Endothelial cell of umbilical vein (primary cell): ENCODE results near the gene FAM120B. TPM values are rescaled to one million over a fixed set of nuclear protein-coding genes. Genes with fewer than 3 reads are reported as not detected.

ENCODE experiments used
- BruUV-seq: library from RNA; stranded (reverse); fragments of 400-500 nt; replicated peaks from 2 replicates; lab custom pipeline; 2021; lab: Mats Ljungman, UMichigan
- CTCF ChIA-PET: fragments of 300-600, 350-600 bp; sonication (Branson Sonifier 250); formaldehyde crosslinking; loops from one replicate; lab custom pipeline; 2021; ENCODE audit warnings: antibody characterized with exemption, inconsistent platforms; lab: Charles Lee
- POLR2A ChIA-PET: fragments of 300-600, 350-600 bp; sonication (Branson Sonifier 250); formaldehyde crosslinking; loops from one replicate; lab custom pipeline; 2021; ENCODE audit warnings: antibody characterized with exemption, inconsistent platforms; lab: Charles Lee
- DNase-seq: peaks from one replicate; pipeline ENCODE4 v3.0.0-alpha.2; 2011; ENCODE audit warnings: low read depth, low spot score
- FAIRE-seq: peaks from 2 replicates; lab custom pipeline; 2011; peaks lifted over from hg19 to GRCh38; lab: Jason Lieb, UNC
- H2AFZ ChIP-seq: 2 replicates; pipeline ENCODE4 v1.6.0; 2012; ENCODE audit warnings: low read depth, low read length, control low read depth, inconsistent platforms
- H3K27ac ChIP-seq: 2 replicates; pipeline ENCODE4 v1.5.1; 2011; ENCODE audit warnings: low read depth, mild to moderate bottlenecking, control low read depth, low read length, moderate library complexity; ENCODE audit not compliant: insufficient read depth
- H3K27me3 ChIP-seq, 2 experiments: 2 replicates each; pipeline versions ENCODE4 v1.6.0 to v1.6.1; 2011; ENCODE audit warnings: low read length in 2 of 2, mixed read lengths in 1 of 2; ENCODE audit not compliant: control insufficient read depth in 2 of 2, insufficient read depth in 2 of 2
- H3K36me3 ChIP-seq, 2 experiments: 2 replicates in 1 of 2; 3 replicates in 1 of 2; pipeline ENCODE4 v1.5.1; 2011; ENCODE audit warnings: low read length in 2 of 2, mild to moderate bottlenecking in 1 of 2, moderate library complexity in 1 of 2; ENCODE audit not compliant: control insufficient read depth in 2 of 2, insufficient read depth in 2 of 2; ENCODE audit errors: extremely low read depth in 1 of 2
- H3K4me1 ChIP-seq: 3 replicates; pipeline ENCODE4 v1.5.1; 2011; ENCODE audit warnings: mild to moderate bottlenecking, low read length; ENCODE audit not compliant: control insufficient read depth, insufficient read depth; ENCODE audit errors: extremely low read depth
- H3K4me2 ChIP-seq: 2 replicates; pipeline ENCODE4 v1.6.1; 2011; ENCODE audit warnings: low read length, control low read depth, mixed read lengths; ENCODE audit not compliant: insufficient read depth
- H3K4me3 ChIP-seq, 3 experiments: fragments of 200-600 bp in 1 of 3; sonication (generic), shearing (Covaris generic) in 1 of 3; replicated peaks in 1 of 3; 2 replicates each; pipeline ENCODE4 v1.5.1; 2011 to 2016; ENCODE audit warnings: control low read depth in 3 of 3, low read length in 3 of 3, mild to moderate bottlenecking in 2 of 3, inconsistent platforms in 1 of 3, low read depth in 1 of 3, moderate library complexity in 1 of 3; ENCODE audit not compliant: insufficient read depth in 1 of 3
- H3K79me2 ChIP-seq: 2 replicates; pipeline ENCODE4 v1.6.0; 2012; ENCODE audit warnings: low read length, inconsistent platforms; ENCODE audit not compliant: control insufficient read depth, insufficient read depth
- H3K9ac ChIP-seq: replicated peaks from 2 replicates; pipeline ENCODE3; 2011; ENCODE audit warnings: low read length, control low read depth; ENCODE audit not compliant: insufficient read depth; ENCODE audit errors: extremely low read depth
- H3K9me1 ChIP-seq: replicated peaks from 3 replicates; pipeline ENCODE4 v1.6.0; 2011; ENCODE audit warnings: mild to moderate bottlenecking, low read length; ENCODE audit not compliant: control insufficient read depth, insufficient read depth; ENCODE audit errors: extremely low read depth
- H3K9me3 ChIP-seq: replicated peaks from 2 replicates; pipeline ENCODE4 v1.5.1; 2012; ENCODE audit warnings: low read length, inconsistent platforms; ENCODE audit not compliant: control insufficient read depth, insufficient read depth
- H4K20me1 ChIP-seq: replicated peaks from 2 replicates; pipeline ENCODE3; 2011; ENCODE audit warnings: mild to moderate bottlenecking, low read length; ENCODE audit not compliant: control insufficient read depth, insufficient read depth; ENCODE audit errors: extremely low read depth
- CTCF ChIP-seq, 2 donors: IDR thresholded peaks; 1 replicate in 1 of 2; 2 replicates in 1 of 2; pipeline ENCODE4 v1.5.1; 2011; ENCODE audit warnings: low read length in 2 of 2, mild to moderate bottlenecking in 2 of 2, moderate library complexity in 2 of 2, control low read depth in 1 of 2, inconsistent platforms in 1 of 2, low read depth in 1 of 2; ENCODE audit not compliant: insufficient read depth in 1 of 2; ENCODE audit errors: extremely low read depth in 1 of 2
- EZH2 ChIP-seq: IDR thresholded peaks from 2 replicates; pipeline ENCODE4 v1.6.1; 2012; ENCODE audit warnings: borderline replicate concordance, low read depth, mild to moderate bottlenecking, moderate library complexity, low read length, inconsistent platforms; ENCODE audit not compliant: severe bottlenecking
- FOS ChIP-seq: IDR thresholded peaks from 2 replicates; pipeline ENCODE4 v1.6.1; 2011; ENCODE audit warnings: mild to moderate bottlenecking, low read length, moderate library complexity, borderline replicate concordance; ENCODE audit not compliant: insufficient read depth
- GATA2 ChIP-seq: IDR thresholded peaks from 2 replicates; pipeline ENCODE4 v1.7.0; 2011; ENCODE audit warnings: low read depth, mild to moderate bottlenecking, moderate library complexity, mixed read lengths, low read length; ENCODE audit not compliant: insufficient read length, insufficient read depth
- JUN ChIP-seq: IDR thresholded peaks from 2 replicates; pipeline ENCODE4 v1.6.1; 2011; ENCODE audit warnings: borderline replicate concordance, low read depth; ENCODE audit not compliant: insufficient read length, insufficient read depth
- MAX ChIP-seq: IDR thresholded peaks from 2 replicates; pipeline ENCODE4 v1.6.1; 2011; ENCODE audit not compliant: insufficient read depth, insufficient read length
- MYC ChIP-seq: IDR thresholded peaks from one replicate; pipeline ENCODE4 v1.6.1; 2011; ENCODE audit warnings: mild to moderate bottlenecking, low read depth, low read length
- POLR2A ChIP-seq: IDR thresholded peaks from 2 replicates; pipeline ENCODE4 v1.6.1; 2012; ENCODE audit warnings: low read depth, mild to moderate bottlenecking, control low read depth, low read length
- POLR2AphosphoS5 ChIP-seq: IDR thresholded peaks from 2 replicates; pipeline ENCODE4 v1.6.1; 2012; ENCODE audit warnings: low read depth, mild to moderate bottlenecking, control low read depth, low read length, moderate library complexity; ENCODE audit not compliant: insufficient read depth
- dilution Hi-C: fragments of 300-500 bp; cut with MboI; formaldehyde crosslinking; loops from one replicate; pipeline ENCODE4 v1.15.0; 2019; ENCODE audit warnings: low sequenced_read_pairs; ENCODE audit not compliant: extremely low pct_ligation_motif_present
- intact Hi-C: fragments of 100-400 bp; cut with micrococcal nuclease; formaldehyde crosslinking; loops from one replicate; pipeline ENCODE4 v1.10.0; 2022
- polyA plus RNA-seq, 4 experiments: library from polyadenylated mRNA; depleted of rRNA in 3 of 4; stranded (reverse) in 3 of 4; unstranded in 1 of 4; fragments of >200 nt; gene quantifications; 2 replicates each; pipeline versions ENCODE4 v1.2.1 to v1.2.3, GENCODE V29; 2011 to 2012; ENCODE audit warnings: missing spikeins in 1 of 4
- total RNA-seq: library from RNA; stranded (reverse); gene quantifications from 2 replicates; pipeline ENCODE4 v1.2.3, GENCODE V29; 2021

Gene FAM120B
- total and polyA plus RNA-seq, 2 donors (not counting 3 experiments of a cell fraction or from before 2014, with no cell fraction given) = 10.8 to 28.2 TPM

GRCh38 chr6:170381562-170381961 is 75.0 kb downstream of the FAM120B start:
- POLR2A ChIA-PET = no interaction called here
- BruUV-seq = no TSS peak
- no peak for FAIRE-seq

GRCh38 chr6:170383466-170384035 is 77.0 kb downstream of the FAM120B start:
- no peak overlapping the region for H3K4me2 ChIP-seq
- dilution Hi-C loops = no loop called here
- no peak overlapping the region for H3K4me3 ChIP-seq
- intact Hi-C loops = no loop called here
- TF ChIP-seq MAX (no peak), CTCF (IDR thresholded peaks at IDR 0.05; ENCODE audit: extremely low read depth in 1 of 2, insufficient read depth in 1 of 2, low read depth in 1 of 2, low read length in 2 of 2) (no peak), FOS (no peak), MYC (no peak), EZH2 (no peak), JUN (no peak), GATA2 (no peak), POLR2AphosphoS5 (no peak), POLR2A (no peak)
- POLR2A ChIA-PET = no interaction called here
- no peak overlapping the region for H3K27ac ChIP-seq
- H3K36me3 ChIP-seq = peaks cover 0 to 2% of the 10 kb centered on the region in 2 experiments
- no peak overlapping the region for H3K9ac ChIP-seq
- no peaks in the 10 kb centered on the region for H3K27me3 ChIP-seq
- no peaks in the 10 kb centered on the region for H4K20me1 ChIP-seq
- DNase-seq = no peak
- H3K9me1 ChIP-seq = no peaks in the 10 kb centered on the region
- no peak overlapping the region for H2AFZ ChIP-seq
- no peaks in the 10 kb centered on the region for H3K79me2 ChIP-seq
- CTCF ChIA-PET = no interaction called here
- no peak for FAIRE-seq
- H3K4me1 ChIP-seq = peaks cover 2% of the 10 kb centered on the region
- no TSS peak for BruUV-seq
- no peaks in the 10 kb centered on the region for H3K9me3 ChIP-seq

More at GRCh38 chr6:170381562-170381961, 75.0 kb downstream of the FAM120B start:
- Histone ChIP-seq H3K4me1 (peaks cover 9% of the 10 kb centered on the region), H3K4me2 (no peak overlapping the region), H3K9me3 (no peaks in the 10 kb centered on the region), H3K27me3 (no peaks in the 10 kb centered on the region), H3K27ac (no peak overlapping the region), H3K9ac (no peak overlapping the region), H3K9me1 (no peaks in the 10 kb centered on the region), H2AFZ (no peak overlapping the region), H4K20me1 (no peaks in the 10 kb centered on the region), H3K36me3 (no peaks in the 10 kb centered on the region), H3K4me3 (no peak overlapping the region), H3K79me2 (no peaks in the 10 kb centered on the region)
- intact Hi-C loops (no loop called here), dilution Hi-C loops (no loop called here)
- TF ChIP-seq POLR2AphosphoS5 (no peak), GATA2 (no peak), POLR2A (no peak)
- CTCF ChIA-PET = no interaction called here
- no peak for DNase-seq
